ENCODE measurements around the gene GLP2R.

DNA sequence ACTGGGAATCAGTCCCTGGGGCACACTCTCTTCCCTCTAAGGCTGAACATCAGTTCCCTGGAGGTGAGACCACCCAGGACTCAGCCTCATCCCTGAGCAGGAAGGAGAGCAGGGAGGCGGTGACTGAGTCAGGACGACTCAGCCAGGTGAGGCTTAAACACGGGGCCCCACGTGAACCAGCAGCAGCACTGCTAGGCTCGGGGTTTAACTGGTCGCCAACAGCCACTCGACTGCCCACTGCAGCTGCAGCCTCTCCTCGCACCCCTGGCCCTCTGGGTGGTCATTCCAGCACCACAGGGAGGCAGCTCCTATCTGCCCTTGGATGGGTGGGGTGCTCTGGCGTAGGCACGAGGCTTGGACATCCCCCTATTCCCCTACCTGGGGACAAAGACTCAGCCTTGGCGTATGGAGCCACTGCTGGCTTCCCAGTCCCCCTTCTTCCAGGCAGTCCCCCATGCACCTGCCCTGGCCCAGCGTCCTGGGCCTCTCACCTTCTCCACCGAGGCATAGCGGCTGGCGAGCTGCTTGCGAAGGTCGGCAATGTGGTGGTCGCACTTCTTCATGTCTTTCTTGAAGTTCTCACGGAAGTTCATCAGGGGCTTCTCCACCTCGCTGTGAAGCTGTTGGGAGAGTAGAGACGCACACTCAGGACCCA lies 100.6 kb downstream of the GLP2R start:
- TF ChIP-seq, protein P1, sequence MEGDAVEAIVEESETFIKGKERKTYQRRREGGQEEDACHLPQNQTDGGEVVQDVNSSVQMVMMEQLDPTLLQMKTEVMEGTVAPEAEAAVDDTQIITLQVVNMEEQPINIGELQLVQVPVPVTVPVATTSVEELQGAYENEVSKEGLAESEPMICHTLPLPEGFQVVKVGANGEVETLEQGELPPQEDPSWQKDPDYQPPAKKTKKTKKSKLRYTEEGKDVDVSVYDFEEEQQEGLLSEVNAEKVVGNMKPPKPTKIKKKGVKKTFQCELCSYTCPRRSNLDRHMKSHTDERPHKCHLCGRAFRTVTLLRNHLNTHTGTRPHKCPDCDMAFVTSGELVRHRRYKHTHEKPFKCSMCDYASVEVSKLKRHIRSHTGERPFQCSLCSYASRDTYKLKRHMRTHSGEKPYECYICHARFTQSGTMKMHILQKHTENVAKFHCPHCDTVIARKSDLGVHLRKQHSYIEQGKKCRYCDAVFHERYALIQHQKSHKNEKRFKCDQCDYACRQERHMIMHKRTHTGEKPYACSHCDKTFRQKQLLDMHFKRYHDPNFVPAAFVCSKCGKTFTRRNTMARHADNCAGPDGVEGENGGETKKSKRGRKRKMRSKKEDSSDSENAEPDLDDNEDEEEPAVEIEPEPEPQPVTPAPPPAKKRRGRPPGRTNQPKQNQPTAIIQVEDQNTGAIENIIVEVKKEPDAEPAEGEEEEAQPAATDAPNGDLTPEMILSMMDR (IDR thresholded peaks at IDR 0.05) = no peak
- TF ChIP-seq POLR2A (IDR thresholded peaks at IDR 0.05) = no peak
